NCI-H2196 (cell line): ENCODE results near the gene PROM1.

Experiments
- DNase-seq: peaks from one replicate; lab custom pipeline; 2025; ENCODE audit not compliant: unreplicated experiment; lab: John Stamatoyannopoulos, UW

The PROM1 gene

DNA sequence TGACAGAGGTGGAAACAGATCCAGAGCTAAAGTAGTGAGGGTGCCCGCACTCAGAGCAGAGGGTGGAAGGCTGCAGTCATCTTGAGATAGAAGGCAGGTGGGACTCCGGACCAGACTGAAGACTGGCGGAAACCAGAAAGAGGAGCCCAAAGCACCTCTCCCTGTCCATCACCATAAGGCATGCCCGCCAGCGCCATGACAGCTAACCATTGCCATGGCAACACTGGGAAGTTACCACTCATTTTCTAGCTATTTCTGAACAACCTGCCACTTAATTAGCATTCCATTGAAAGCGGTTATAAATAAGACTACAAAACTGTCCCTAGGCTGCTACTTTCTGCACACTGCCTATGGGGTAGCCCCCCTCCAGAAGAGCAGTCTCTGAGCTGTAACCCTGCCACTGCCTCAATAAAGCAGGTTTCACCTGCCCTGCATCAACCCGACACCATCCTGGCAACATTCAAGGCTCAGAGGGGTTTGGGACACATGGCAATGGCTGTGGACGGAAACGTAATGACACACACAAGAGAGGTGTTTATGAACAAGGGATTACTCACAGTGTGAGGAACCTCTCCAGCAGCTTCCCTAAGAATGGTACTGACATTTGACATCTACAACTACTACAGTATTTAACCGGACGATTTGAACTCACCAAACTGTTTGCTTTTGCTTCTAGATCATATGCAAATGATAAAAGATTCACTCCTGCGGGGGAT, 93.1 kb downstream of the PROM1 start:
- DNase-seq, result no peak

DNA sequence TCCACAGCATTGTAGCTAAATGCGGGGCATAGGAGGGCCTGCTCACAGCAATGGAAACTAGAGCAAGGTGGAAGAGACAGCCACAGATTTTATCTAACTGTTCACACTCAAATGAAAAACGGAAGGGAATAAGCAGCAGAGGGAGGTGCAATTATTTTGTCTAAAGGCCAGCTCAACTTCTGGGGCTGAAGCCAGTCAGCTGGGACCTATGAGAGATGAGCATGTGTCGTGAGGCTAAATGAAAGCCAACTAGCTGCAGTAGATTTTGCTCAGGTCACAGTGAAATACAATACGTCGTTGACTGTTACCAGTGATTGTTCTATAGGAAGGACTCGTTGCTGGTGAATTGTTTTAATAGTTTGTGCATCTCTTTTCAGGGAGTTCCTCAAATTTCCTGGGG, 94.4 kb downstream of the PROM1 start:
- DNase-seq, result peak; percentile 1

DNA sequence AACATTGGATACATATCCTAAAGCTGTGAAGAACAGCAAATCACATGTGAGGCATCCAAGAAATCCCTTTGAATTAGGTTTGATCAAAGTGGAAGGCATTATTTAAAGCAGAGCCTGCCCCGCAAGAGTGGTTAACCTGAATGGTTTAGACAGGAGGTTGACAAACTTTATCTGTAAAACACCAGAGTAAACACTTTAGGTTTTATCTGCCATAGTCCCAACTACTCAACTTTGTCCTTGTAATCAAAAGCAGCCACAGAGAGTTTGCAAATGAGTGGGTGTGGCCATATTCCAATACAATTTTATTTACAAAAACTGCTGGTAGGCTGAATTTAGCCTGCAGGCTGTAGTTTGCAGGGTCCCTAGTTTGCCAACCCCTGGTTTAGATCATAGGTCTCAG, 95.6 kb downstream of the PROM1 start:
- no peak for DNase-seq

DNA sequence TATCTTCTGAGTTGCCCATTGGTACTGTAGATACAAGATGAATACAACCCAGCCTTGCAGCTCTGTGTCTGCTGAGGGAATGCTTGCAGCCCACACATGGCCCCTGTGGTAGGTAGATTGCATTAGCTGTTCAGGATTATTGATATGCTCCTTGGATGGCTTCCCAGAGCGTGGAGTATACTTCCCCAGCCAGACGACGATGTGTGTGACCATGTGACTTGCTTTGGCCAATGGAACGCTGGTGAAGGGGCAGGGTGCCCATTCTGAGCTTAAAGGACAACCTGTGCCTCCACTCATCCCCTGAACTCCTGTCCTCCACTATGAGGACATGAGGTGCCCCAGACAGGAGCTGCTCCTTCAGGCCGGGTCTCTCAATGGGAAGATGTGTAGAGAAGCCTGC, 96.9 kb downstream of the PROM1 start:
- no peak for DNase-seq

DNA sequence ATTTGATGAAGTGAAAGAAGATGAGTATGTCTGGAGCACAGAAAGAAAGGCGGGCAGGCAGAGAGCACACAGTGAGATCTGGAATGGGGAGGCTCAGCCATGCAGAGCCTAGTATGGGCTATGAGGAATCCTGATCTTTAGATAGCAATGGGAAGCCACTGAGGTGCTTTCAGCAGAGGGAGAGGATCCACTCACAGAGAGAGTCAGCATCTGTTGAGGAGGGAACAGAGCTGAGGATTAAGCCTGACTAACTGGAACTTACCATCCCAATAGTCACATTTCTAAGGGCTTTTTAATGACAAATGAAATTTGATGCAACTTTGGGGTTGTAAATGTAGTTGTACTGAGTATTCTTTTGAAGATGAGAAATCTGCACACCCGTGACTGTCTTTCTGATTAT, 100.2 kb downstream of the PROM1 start:
- DNase-seq, result no peak

DNA sequence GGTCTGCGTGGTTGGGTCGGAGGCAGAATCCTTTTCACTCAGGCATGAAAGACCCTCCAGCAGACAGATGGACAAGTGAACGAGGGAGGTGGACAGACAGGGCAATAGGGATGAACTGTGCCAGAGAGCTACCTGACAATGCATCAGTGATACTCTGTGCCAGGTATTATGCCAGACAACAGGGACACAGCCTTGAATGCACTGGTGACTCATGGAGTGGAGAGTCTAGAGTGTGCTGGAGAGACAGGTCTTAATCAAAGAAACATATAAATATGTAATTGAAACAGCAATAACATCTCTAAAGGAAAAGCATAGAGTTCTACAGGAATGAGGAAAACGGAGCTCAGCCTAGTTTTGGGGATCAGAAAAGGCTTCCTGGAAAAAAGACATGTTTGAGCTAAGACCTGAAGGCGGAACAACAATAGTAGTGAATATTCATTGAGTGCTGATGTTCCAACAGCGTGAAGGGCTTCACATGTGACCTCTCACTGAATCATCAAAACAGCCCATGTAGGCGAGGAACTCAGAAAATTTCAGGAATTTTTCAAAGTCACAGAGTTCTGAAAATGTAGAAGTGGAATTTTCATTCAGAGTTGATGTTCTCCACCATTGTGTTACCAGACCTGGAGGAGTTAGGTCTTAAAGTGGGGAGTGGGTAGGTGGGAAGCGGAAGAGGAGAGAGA, 100.8 kb downstream of the PROM1 start:
- no peak for DNase-seq

DNA sequence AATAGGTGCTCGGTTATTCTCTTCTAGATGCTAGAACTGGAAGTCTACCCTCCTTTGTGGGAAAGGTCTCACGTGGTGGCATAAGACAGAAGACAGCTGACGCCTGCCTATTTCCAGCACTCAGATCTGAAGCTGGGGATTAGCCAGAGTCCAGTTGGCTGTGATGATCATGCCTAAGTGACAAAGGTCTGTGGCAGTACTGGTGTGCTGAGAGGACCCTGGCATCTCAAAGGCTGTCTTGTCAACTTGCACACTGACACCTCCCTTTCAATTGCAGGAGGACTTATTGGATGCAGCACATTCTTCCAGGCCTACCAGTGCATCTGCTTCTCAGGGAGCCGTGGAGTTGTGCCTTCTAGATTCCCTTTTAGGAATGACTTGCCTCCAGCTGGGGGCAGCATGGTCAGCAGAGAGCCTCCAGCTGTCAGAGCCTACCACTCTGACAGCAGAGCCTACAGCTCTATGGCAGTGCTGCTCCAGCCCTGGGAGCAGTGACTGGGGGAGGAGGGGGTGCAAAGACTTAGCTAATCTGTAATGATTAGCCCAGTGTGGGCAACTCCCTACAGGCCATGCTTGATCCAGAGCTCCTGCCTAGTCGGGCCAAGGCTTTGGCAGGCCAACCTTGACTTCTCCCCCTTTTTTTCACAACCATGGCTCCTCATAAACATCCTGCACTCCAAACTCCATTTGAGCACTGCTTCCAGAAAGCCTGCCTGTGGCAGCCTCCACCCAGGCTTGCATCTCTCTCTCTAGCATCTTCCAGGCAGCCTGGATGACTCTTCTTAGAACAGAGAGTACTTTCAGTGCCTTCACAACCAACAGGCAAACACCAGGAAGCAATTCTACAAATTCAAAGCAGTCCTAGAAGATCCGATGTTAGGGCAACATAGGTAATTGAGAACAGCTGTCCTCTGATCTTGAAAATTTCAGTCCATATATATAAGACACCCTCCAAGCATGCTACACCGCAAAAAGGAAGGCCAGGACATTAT, 107.1 kb downstream of the PROM1 start:
- DNase-seq, result no peak

DNA sequence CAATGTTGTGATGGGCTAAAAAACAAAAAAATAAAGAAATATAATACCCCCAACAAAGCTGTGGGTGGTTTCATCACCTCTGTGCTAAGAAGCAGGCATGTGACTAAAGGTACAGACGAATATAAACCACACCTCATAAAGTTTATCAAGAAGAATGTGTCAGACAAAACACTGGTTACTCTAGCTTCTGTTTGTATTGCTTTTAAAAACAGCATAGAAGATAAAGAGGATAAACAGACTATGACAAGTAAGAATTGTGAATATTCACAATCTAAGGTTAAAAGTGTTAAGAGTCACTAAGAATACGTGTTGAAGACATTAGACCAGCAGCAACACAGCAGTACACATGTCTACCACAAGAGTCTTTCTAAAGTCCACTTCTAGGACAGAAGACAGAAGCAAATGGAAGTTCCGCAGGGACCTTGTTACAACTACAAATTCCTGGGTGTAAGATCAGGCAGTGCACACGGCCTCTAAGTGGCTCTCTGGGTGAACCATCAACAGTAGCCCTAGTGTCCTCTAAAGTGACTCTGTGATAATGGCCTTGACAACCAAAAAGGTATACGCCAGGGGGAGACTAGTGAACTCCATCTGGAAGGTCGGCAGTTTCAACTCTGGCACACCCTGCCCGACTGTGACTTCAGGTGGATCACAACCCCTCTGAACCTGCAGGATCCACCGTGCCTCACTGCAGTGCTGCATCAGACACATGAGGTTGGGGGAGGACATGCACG, 112.6 kb downstream of the PROM1 start:
- no peak for DNase-seq

DNA sequence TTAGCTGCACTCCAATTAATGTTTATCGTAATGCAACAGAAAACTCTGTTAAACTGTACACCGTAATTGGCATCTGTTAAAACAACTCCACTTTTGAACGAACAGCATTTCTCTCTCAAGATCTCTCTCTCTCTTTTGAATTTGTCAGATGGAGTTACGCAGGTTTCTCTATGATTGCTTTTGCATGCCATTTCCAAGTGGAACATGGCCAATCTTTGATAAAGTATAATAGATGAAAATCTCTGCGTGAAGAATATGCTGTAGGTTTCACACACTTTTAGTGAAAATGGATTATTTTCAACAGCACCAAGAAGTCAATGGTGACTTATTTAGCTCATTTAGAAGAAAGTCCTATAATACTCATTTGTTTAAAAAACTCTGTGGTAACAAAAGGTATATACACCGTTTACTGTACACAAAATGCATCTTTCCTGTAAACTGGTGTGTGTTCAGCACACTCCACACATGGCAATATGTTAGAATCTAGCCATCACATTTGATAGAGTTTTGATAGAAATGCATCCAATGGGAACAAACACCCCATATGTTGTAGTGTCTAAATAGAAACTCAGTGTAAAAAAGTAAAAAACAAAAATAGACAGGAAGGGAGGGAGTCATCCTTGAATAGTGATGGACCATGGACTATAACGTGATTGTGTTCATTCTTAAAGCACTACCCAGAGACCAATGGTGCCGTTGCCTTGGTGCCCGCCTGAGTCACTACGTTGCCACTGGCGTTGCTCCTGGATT, 115.1 kb downstream of the PROM1 start:
- no peak for DNase-seq

DNA sequence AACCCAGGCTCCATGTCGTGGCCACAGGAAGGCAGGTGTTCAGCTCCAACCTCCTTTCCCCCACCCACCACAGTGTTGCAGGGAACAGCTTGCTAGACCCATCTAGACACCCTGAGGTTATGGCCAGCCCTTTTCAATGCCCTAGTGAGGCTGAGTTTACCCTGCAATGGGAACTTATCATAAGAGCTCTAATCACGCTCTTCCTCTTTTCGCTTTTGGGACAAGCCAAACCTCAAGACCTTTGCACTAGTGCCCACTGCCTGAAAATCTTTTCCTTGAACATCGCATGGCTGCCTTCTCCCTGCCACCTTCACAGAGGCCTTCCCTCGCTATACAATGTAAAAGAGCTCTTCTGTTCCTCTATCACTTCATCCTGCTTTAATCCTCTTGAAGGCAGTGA, 118.5 kb downstream of the PROM1 start:
- DNase-seq, result no peak

DNA sequence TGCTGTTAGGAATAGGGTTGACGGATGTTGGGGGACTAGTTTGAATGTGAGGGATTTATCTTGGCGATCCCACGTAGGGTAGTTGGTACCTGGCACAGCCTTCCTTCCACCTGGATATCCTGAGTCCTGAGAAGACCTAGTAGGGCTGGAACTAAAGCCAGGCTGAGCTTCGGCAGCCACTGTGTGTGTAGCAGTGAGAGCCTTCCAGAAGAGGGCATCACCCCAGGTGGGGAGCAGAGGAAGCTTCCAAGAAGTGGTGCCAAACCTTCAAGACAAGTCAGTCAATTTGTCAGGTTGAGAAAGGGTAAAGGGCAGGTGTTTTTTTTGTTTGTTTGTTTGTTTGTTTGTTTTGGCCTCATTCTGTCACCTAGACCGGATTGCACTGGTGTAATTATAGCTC, 119.7 kb downstream of the PROM1 start:
- no peak for DNase-seq

DNA sequence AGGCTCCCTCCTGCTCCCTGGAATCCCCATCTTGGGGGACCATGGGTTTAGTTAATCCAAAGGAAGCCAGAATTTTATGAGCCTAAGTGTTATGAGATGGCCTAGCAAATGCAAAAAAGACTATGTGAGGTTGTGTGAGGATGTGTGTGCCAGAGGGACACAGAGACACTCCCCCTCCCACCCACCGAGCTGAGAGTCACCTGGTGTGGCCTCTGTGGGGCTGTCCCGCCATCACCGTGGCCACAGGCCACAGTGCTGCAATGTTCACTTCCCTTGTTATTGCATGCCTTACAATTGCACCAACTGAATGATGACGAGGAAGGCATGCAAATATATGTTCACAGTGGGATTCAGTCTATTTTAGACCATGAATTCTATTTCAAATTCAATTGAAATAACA, 120.2 kb downstream of the PROM1 start:
- no peak for DNase-seq

DNA sequence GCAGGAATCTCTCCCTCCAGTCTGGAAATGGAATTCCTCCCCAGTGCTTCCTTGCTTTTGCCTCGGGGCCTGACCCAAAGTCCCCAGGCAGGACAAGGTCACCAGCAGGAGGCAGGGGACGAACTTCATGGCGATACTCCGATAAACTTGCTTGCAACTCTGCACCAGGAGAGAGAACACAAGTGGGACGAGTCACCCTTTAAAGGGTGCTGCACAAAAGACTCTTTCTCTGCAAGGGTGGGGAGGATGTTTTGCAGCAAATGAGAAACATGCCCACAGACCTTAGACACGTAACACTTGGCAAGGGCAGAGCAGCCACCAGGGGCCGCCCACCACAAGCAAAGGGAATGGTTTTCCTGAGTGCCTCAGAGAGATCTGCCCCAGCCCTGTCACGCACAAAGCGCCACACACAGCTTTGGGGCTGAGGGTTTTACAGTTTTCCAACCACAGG, 120.8 kb downstream of the PROM1 start, which contains the start of gene FGFBP2:
Gene FGFBP2 (minus strand): TSS at position 175 of the 451 bp plus-strand sequence. CDS start 46 bp downstream, at position 129.
- peak; percentile 28 for DNase-seq

DNA sequence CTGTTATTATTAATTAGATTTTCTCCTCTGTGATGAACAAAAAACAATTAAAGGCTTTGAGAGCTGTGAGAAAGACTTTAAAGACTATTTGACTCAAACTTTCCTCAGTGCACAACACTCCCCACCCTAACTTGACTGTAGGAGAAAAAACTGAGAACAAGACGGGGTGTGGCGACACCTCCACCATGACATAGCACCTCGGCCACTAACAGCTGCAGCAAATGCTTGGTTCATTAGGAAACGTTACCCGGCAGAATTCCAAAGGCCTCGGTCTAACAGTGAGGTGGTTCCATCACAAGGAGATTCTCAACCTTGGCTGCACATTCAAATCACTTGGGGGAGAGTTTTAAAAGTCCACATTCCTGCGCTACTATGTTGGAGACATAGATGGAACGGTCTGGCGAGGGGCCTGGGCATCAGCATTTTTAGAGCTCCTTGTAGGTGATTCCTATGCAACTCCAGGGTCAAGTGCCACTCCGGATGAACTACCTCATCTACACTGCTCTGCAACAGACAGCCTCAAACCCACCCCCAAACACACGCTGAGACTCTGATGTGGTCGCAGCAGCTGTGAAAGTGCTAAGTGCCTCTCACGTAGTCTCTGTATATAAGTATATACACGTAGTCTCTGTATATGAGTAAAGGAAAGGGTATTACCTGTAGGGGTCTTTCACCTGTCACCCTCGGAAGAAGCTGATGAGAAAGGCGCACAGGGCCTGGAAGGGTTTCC, 121.9 kb downstream of the PROM1 start:
- DNase-seq, result no peak

DNA sequence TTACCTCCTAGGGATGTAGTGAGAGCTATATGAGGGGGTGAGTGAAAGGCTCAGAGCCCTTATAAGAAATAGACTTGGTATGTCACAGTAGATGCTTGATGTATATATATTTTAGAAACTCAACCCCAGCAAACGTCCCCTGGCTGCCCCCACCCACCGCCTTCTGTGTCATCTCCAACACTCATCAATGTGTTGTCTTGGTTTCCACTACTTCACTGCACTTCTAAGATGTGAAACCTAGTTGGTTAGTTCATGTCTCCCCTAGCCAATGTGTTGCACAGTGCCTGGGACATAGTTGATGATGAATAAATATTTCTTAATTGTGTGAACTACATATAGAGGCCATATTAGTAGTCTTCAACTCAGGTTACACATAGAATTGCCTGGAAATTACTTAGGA, 125.3 kb downstream of the PROM1 start:
- DNase-seq, result no peak

DNA sequence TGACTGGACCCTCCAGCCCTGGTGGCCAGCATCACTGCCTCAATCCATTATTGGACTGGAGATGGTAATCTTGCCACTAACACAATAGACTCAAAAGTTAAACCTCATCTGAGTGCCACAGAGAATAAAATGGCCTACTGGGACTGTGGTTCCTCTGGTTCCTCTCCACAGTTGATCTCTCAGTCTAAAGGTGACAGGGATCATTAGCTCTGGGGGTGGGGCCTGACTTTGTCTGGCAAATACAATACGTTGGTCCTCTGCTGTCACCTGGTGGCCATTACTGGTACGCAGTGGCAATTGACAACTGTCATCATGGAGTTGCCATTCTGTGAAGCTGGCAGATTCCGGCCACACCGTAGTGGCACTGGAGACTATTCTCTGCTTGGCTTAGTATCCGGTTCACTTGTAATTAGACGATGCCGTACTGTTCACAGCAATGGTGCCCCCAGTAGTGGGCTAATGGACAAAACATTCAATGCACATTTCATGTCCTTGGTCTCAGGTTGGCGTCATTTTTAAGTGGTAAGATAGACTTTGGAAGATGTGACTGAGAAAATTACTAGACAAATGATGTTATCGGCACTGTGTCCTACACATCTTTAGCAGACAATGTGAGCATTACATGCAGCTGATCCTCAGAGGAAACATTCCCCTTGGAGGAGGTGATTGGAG, 127.5 kb downstream of the PROM1 start:
- DNase-seq, result peak; percentile 48

DNA sequence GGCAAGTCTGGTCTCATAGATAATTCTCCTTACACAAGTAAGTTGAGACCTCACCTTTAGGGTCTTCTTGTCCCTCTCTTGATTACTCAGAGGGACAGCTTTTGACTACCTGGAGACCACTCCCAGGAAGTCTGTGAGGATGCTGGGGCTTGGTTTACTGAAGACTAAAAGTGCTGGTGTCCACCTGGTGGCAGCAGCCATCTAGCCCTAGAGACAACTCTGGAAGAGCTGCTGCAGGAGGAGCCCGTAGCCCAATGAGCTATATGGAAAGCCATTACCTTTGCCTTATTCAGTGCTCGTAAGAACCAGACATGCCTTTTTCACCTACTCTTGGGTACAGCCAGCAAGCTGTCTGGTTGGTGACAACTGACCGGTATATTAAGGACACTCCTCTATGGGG, 128.2 kb downstream of the PROM1 start:
- DNase-seq, result no peak

DNA sequence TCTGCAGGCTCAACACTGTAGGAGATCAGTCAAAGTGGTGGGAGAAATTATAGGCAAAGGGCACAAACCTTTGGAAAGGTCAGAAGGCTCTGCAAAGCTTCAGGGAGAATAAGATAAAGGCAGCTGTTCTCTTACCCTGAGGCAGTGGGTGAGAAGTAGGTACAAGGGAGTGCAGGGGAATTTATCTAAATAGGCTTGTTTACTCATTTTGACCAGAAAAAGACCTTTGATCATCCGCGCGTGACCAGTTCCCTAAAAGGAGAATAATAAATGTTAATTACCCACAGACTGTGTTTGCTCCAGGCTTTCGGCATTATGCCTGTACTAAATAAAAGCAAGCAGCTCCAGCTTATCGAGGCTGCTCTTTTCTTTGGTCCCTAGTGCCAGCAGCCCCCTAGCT, 130.2 kb downstream of the PROM1 start:
- DNase-seq, result no peak

DNA sequence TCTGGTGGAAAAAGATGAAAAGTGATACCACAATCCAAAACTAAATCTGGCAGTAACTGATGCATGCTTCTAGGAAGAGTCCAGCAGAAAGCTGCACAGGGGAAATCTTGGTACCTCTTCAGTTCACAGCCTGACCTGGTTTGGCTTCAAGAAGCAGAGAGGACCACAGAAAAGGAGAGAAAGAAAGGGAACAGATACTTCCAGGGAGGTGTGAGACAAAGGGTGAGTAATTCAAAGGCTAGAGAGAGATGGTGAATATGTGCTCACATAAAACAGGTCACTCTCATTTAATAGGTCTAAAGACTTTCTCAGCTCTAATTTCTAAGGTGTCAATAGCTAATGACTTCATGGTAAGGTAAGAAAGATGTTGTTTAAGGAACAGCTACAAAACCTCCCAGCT, 132.0 kb downstream of the PROM1 start:
- no peak for DNase-seq
